UCSD-AML1 (cell line): ENCODE measurements around the gene AGAP2.
A peak's percentile ranks its signal among the peaks of the same experiment; 100 is the strongest.

Source experiments
- DNase-seq: peaks from one replicate; lab custom pipeline; 2025; ENCODE audit not compliant: unreplicated experiment; lab: John Stamatoyannopoulos, UW

Gene AGAP2

DNA sequence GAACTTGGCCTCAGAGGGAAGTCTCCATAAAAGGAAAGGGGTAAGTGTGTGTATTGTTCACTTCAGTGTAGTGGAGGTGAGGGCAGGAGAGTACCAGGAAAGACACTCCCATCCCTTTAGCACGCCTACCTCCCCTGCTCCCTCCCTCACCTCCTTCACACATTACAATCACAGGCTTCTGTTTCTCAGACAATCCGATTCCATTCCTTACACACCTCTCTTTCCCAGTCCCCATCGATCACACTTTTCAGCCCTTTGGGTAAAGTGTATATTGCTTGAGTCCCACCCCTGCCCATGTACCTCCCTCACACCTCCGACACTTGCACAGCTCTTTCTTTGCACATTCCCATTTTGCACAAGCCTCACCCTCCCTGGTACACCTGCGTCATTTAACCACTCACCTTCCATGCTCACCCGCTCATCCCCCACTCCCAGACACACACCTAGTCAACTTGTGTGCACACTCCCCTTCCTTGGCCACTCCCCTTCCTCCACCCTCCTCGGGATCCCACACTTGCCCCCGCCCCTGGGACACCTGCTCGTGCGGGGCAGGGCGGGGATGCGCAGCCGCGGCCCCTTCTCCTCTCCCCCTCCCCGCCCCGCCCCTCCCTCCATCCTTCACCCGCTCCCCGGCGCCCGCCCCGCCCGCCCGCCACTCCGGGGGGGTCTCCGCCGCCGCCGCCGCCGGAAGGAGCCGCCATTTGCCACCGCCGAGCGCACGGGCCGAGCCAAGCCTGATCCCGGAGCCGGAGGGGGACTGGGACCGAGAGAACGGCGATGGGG, 16.1 kb upstream of the AGAP2 start, which contains the start of gene MARCHF9:
Gene MARCHF9, plus strand, starts transcription at position 693 of the 783 bp plus-strand sequence. CDS start 426 bp downstream, outside the sequence.
- DNase-seq = peak; percentile 52

DNA sequence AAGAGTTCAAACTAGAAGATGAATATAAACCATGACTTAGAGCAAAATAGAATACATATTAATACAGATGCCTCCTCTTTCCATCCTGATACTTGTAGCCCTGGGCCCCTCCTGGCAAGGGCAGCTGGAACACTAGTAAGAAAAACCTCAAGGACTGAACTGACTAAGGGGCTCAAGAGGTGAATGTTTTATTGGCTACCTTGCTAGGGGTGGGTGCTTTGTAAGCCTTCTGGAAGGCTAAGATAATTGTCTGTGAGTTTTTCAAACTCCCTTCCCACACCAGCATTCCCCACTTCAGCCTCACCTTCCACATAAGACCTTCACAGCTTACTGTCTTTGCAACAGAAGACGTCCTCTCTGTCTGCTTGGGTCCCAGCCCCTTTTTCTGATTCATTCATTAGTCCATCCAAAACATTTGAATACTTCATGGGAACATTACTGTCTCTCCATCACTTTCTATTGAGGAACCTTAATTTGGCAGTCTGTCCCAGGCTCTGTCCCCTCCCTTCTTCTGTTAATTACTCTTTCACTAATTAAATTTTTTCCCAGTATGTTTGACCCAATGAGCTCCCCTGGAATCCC, 15.3 kb upstream of the AGAP2 start:
- no peak for DNase-seq

DNA sequence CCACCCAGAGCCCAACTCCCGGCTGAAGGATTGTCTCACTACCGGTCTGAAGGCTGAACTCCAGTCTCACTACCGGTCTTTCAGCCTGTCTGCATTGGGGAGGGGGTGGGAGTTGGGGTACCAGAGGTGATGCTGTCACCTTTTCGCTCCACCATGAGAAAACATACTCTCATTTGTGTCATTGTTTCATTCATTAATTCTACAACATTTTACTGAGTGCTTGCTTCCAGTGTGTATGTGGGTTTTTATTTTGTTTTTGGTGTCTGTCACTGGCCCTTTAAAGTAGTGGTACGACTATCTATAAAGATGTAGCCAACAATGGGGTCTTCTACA, 14.1 kb upstream of the AGAP2 start:
- DNase-seq = no peak

DNA sequence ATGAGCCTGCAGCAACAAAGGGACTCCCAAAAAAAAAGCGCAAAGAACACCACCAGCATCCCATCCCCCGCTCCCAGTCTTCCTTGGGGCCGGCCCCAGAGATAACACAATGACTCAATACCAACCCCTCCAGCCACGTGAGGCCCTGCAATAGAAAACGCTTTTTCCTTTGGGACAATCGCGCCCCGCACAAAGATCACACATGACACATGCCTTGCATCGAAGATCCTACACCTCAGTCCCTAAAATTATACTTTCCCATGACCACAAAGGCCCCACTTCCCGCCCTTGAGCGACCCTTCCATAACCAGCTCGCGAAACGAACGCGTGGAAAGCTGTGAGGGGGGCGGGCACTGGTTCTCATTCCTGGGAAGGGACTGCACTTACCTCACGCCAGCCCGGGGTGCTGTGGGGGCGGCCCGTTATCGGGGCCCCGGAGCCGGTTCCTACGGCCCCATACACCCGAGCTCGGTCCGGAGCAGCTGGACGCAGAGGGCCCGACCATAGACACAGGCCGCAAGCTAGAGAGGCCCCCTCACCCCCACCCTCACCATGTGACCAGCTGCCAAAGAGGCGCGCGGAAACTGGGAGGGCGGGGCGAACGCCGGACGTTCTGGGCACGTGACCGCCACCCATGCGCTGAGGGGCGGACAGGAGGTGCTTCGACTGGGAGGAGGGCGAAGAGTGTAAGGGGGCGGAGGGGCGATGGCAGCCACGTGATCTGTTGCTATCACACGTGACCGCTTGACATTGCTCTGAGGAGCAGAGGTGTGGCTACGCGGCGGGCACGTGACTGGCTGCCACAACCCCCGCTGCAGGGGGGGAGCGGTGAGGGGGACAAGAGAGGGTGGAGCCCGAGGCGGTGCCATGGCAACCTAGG, 13.5 kb upstream of the AGAP2 start, which contains the start of gene CDK4:
Gene CDK4, minus strand, starts transcription at position 523 of the 880 bp plus-strand sequence. CDS start 593 bp downstream, outside the sequence.
- DNase-seq = peak; percentile 100

DNA sequence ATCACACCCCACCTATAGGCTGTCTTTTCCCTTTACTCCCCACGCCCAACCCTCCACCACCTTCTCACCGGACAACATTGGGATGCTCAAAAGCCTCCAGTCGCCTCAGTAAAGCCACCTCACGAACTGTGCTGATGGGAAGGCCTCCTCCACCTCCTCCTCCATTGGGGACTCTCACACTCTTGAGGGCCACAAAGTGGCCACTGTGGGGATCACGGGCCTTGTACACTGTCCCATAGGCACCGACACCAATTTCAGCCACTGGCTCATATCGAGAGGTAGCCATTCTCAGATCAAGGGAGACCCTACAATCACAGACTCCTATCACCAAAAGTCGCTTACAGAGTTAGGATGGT, 12.9 kb upstream of the AGAP2 start:
- peak; percentile 48 for DNase-seq

DNA sequence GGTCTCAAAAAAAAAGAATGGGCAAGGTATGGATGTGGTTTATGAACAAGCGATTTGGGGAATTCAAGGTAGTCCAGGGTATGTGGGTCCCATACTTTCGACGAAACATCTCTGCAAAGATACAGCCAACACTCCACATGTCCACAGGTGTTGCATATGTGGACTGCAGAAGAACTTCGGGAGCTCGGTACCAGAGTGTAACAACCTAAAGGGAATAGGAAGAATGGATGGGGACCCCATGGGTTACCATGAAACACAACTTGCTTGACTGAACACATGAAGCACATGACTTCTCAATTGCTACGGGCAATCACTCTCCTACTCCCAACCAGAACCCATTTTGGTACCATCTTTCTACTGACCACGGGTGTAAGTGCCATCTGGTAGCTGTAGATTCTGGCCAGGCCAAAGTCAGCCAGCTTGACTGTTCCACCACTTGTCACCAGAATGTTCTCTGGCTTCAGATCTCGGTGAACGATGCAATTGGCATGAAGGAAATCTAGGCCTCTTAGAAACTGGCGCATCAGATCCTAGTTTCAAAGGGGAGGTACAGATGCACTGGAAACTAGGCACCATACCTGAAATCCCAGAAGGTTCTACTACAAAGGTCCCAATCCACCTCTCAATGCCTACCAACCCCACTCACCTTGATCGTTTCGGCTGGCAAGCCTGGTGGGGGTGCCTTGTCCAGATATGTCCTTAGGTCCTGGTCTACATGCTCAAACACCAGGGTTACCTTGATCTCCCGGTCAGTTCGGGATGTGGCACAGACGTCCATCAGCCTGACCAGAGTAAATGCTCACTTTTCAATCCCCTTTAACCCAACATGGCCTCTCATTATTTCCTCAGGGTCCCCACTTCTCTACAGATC, 12.3 kb upstream of the AGAP2 start:
- DNase-seq = no peak

DNA sequence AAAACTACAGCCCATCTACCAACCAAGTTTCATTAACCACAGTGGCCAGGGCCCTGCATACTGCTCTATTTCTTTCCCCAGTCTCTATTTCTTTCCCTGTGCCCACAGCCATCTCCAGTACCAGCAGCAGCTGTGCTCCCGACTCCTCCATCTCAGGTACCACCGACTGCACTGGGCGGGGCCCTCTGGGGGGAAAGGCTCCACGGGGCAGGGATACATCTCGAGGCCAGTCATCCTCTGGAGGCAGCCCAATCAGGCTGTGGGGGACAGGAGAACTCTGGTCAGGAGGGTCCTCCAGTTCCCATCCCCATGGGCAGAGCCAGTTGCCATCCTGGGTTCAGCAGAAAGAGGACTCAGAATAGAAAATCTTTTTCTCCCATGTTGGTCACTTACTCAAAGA, 10.5 kb upstream of the AGAP2 start:
- DNase-seq = no peak

DNA sequence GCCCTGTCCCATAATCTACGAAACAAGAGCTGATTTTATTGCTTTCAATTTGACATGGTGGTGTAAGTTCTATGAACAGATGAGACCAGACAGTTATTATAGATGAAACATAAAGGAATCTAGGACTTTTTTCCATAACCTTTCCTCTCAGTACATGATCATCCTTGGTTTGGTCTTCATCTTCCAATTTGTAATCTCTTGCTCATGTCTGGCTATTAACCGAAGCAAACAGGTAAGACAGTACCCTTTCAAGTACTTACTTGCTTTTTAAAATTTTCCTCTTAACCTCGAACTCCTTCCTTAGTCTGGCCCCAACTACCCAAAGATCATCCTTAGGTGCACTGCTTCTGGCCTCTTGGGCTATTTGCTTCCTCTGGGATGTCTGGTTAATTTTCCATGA, 7.5 kb upstream of the AGAP2 start:
- no peak for DNase-seq

DNA sequence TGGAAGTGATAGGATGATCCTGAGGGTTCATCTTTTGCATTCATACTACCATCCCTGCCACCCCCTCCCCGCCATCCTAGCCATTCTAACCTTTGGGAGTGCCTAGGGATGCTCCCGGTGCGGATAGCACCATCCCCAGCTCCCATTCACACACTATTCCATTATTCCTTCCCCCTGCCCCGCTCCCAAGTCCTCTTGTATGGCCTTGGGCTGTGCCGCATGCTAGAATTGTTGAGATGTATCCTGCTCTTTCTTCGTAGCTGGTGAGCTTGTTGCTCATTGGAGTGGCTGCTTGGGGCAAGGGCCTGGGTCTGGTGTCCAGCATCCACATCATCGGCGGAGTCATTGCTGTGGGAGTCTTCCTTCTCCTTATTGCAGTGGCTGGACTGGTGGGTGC, 6.9 kb upstream of the AGAP2 start:
- DNase-seq = no peak

DNA sequence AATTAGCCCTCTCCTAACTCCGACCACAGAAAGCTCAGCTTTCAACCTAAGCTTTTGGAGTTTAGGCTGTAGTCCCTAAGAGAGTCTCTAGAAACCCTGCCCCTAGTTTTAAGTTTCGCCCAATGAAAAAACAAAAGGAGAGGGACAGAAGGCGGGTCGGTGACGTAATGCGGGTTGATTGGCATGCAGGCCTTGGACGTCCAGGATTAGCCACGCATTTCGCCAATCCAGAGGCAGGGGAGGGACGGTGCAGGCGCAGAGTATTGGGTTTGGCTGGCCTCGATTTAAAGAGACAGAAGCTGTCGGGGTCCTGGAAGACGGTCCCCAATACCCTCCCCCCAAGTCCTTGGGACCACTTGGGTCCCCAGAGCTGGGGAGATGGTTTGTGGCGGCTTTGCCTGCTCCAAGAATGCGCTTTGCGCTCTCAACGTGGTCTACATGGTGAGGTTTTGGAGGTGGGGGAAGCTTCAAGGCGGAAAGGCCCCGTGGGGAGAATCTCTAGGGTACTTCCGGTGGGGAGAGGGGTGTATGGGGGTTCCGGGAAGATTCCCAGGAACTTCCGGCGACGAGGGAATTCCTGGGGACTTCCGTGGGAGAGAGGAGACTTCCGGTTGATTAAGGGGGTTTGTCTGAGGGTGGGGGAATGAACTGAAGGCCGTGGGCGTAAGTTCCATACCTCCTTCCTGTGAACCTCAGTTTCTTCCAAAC, 6.4 kb upstream of the AGAP2 start, which contains the start of gene TSPAN31:
Gene TSPAN31, plus strand, starts transcription at position 263 of the 708 bp plus-strand sequence. Its CDS starts 116 bp downstream, at position 379.
- DNase-seq = peak; percentile 93

DNA sequence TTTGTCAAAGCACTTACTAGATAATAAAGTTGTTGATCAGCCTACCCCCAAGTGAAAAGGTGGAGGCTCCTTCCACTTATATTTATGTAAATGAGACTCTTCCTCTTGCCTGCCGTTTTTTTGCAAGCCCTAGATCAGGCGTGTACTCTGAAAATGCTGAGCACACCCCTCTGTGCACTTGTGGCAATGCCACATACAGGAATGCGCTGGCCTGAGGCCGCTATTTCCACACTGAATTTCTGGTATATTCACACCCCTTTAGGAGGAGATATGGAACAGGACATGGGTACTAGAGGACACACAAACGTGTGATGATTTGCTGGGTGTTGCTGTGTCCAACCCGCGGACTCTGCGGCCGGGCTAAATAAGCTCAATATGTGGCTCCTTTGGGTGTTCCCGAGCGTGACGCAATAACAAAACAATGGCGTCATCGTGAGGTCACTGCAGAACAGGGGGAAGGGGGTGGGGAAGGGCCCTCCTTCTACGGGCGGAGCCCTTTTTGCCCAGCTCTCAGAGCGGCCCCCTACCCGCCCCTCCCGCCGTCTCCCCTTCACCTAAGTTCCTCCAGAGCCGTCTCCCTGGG, 5.7 kb upstream of the AGAP2 start:
- peak; percentile 88 for DNase-seq

DNA sequence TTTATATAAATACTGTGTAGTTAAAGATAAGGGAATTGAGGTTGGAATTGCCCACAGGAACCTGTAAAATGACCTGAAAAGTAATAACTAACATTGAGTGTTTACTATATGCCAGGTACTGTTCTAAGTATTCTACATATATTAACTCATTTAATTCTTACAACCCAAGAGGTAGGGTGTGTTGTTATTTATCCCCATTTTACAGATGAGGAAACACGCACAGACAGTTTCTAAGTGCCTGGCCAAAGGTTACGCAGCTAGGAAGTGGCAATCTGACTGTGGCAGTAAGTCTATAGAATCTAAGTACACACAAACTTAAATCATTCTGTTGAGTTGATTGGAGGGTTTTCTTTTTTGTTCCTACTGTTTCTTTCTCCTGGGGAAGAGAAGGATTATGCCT, 5.2 kb upstream of the AGAP2 start:
- no peak for DNase-seq

DNA sequence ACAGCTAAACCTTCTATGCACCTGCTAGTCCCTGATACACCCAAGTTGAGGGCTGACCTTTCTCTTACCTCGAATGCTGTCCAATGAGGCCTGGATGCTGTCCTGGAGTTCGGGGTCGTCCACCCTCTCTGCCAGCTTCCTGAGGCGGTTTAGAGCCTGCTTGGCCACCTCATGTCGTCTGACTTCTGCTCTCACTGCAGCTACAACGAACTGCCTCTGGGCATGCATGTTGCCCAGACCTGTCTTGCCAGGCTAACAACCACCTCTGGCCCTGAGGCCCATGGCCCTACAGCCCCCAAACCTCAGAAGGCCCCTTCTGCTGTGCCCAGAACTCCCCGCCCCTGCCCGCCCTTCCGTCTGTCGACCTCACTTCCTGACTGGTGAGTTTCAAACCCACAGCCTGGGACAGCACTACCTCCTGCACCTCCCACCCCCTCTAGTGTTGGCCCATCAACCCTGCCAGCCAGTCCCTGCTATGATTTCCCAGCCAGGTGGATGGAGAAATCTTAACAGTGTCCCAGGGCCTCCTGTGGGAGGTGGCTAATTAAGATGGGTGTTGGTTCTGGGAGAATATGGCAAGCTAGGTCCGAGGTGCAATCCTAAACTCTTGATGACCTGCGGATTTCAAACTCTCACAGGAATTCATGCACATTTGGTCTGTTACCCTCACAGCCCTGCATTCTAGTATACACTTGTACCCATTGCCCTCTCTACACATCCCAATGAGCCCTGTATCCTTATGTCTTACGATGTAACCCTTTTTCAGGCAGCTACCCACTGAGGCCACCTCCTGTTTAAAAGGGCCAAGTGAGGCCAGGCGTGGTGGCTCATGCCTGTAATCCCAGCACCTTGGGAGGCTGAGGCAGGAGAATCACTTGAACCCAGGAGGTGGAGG, 3.5 kb upstream of the AGAP2 start:
- peak; percentile 77 for DNase-seq

DNA sequence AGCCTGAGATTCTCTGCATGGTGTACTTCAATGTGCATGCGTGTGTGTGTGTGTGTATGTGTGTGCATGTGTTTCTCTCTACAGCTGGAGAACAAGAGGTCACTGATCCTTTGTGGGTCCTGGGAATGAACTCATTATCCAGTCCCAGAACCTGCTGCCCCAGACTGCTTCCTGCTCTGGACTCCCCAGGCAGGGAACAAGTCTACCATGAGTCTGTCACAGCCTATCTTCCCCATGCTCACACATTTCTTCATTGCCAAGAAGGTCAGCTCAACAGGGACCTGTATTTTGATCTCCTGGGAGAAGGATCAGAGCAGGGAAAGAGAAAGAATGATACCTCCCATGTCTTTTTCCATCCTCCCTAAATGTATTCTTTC, 2.9 kb upstream of the AGAP2 start:
- DNase-seq = no peak

DNA sequence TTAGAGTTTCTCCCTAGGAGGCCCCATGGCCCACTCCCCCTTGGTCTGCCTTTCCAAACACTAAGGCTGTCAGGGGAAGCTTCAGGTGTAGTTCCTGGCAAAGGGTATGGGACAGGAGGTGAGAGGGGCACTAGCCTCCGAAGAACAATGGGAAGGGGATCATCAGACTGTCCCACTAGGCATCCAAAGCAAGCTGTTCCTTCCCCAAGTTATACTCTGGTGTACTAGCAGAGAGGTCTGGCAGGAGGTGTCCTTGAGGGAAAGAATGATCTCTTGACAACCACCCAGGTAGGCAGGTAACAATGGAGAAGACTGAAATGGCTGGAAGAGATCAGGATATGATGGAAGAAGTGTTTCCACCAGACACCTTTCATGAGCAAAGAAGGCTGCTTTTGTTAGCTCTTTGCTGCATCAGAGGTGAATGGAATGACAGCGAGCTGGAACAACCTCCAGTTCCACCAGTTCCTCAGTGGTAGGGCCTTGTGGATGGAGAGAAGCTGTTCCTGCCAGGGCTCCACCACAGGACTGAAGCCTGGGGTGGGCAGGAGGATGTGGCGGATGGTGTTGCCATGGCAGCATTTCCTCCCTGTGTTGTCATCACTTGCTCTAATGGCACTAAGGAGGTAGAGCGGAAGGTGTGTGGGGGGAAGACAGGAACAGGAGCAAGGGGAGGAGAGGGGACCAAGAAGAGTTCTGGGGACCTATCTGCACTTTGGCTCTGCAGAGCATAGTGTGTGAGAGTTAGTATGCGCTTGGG, 2.3 kb upstream of the AGAP2 start:
- DNase-seq = peak; percentile 84

DNA sequence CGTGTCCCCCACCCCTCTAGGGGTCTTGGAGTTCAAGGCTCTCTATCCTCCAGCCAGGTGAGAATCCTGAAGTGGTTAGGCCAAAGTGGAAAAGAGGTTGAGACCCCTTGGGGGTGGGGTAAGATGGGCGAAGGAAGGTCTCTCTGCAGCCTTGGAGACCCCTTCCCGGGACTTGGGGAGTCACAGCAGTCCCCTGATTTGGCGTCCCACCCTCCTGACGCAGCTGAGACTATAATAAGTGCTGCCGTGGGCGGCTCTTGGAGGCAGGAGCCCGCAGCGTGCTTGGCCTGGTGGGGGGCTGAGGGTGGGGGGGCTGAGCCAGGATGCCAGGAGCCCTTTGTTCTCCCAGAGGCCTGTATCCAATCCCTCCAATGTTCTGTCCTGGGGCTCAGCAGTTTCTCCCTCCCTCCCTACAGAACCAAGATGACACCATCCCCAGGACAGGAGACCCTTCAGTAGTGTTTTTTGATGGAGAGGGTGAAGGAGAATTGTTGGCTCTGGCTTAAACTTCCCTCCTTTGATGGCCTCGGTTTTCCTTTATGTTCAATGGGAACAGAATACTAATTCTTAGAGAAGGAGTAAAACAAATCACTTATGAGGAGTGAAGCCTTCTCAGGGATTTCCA, 1.5 kb upstream of the AGAP2 start:
- DNase-seq = no peak

DNA sequence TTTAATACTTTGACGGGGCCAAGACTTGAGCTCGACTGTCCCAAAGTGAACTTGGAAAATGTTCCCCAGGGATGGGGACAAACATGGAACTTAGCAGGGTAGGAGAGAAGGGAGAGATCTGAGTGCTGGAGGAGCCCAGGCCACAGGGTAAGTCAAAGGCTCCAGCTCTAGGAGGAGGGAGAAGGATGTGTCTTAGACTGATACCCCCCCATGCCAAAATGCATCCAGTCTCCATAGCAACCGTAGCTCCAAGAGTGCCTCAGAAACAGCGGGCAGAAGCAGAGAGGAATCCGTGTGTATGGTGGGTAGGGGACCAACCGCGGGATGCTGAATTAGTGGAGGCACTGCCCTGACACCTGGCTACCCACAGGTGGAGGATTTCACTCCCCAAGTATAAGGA, 845 bp upstream of the AGAP2 start:
- DNase-seq = no peak
